Epithelial cell of esophagus (primary cell): ENCODE data around the gene ALOX12.

Source experiments
- DNase-seq: peaks from one replicate; pipeline ENCODE4 v3.0.0; 2010; ENCODE audit warnings: low read depth
- H3K4me3 ChIP-seq: 2 replicates; pipeline ENCODE4 v1.5.1; 2011; ENCODE audit warnings: mild to moderate bottlenecking, low read length, control low read depth
- TF ChIP-seq, protein P1 (sequence below): IDR thresholded peaks from 2 replicates; pipeline ENCODE4 v1.5.1; 2011; ENCODE audit warnings: low read depth, mild to moderate bottlenecking, low read length, control low read depth, inconsistent platforms; ENCODE audit not compliant: insufficient read depth; ENCODE audit errors: missing control alignments

The ALOX12 gene

DNA sequence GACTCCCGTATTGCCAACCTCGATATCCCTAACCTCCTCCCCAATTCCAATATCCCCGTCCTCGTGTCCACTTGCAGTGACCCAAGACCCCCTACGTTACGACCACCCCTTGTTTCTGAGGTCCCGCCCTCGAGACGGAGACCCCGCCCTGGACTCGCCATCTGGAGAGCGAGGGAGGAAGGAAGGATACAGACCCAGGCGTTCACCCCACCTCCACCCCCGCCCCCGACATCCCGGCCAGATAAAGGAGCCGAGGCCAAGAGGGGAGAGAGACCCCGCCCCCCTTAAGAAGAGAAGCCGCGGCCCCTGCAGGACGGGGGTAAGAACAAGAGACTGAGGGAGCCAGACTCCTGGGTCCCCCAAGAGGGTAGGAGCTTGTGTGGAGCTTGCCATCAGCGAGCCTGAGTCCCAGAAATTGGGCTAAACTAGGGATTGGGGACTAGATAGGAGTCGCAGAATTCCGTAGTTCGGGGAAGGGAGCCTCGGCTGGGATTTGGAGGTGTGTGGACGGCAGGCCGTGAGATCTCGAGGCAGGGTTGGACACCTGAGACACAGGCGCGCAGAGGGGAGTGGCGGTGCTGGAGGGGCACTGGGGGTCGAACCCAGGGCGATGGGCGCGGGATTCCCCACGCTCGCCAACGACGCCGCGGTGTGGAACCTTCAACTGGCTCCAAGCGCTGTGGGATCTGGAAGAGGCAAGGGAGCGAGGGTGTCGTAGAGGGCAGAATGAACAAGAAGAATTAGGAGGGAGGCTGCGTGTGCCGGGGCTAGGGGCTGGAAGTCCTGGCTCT, 27.1 kb downstream of the ALOX12 start, which contains the start of gene BCL6B:
Gene BCL6B (plus strand): TSS at position 270 of the 791 bp plus-strand sequence. CDS start 622 bp downstream, outside the sequence.
- H3K4me3 ChIP-seq: peak within 1 kb of the TSS; percentile 25
- no peak for DNase-seq
- TF ChIP-seq, protein P1, sequence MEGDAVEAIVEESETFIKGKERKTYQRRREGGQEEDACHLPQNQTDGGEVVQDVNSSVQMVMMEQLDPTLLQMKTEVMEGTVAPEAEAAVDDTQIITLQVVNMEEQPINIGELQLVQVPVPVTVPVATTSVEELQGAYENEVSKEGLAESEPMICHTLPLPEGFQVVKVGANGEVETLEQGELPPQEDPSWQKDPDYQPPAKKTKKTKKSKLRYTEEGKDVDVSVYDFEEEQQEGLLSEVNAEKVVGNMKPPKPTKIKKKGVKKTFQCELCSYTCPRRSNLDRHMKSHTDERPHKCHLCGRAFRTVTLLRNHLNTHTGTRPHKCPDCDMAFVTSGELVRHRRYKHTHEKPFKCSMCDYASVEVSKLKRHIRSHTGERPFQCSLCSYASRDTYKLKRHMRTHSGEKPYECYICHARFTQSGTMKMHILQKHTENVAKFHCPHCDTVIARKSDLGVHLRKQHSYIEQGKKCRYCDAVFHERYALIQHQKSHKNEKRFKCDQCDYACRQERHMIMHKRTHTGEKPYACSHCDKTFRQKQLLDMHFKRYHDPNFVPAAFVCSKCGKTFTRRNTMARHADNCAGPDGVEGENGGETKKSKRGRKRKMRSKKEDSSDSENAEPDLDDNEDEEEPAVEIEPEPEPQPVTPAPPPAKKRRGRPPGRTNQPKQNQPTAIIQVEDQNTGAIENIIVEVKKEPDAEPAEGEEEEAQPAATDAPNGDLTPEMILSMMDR: no peak

DNA sequence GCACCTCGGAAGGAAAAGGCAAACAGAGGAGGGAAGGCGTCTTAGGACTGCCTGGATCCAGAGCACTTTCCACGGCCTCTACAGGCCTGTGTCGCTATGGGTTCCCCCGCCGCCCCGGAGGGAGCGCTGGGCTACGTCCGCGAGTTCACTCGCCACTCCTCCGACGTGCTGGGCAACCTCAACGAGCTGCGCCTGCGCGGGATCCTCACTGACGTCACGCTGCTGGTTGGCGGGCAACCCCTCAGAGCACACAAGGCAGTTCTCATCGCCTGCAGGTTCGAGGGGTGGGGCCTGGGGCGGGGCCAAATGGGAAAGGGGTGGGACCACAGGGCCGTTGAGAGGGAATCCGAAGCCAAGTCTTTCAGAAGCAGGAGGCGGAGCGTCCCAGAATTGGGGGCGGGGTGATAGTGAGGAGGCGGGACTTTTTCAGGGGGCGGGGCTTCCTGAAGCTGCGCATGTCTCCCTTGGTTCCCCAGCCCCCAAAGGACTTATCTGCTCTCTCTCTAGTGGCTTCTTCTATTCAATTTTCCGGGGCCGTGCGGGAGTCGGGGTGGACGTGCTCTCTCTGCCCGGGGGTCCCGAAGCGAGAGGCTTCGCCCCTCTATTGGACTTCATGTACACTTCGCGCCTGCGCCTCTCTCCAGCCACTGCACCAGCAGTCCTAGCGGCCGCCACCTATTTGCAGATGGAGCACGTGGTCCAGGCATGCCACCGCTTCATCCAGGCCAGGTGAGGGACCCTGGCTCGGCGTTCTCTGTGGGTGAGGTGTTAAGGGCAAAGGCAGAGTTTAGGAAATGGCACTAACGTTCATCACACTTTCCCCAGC, 27.9 kb downstream of the ALOX12 start:
- TF ChIP-seq, protein P1: no peak
- H3K4me3 ChIP-seq: peak overlapping the region; percentile 25
- peak; percentile 88 for DNase-seq

DNA sequence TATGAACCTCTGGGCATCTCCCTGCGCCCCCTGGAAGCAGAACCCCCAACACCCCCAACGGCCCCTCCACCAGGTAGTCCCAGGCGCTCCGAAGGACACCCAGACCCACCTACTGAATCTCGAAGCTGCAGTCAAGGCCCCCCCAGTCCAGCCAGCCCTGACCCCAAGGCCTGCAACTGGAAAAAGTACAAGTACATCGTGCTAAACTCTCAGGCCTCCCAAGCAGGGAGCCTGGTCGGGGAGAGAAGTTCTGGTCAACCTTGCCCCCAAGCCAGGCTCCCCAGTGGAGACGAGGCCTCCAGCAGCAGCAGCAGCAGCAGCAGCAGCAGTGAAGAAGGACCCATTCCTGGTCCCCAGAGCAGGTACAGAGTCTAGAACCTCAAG, 28.5 kb downstream of the ALOX12 start:
- TF ChIP-seq, protein P1: no peak
- H3K4me3 ChIP-seq: no peak overlapping the region
- no peak for DNase-seq

DNA sequence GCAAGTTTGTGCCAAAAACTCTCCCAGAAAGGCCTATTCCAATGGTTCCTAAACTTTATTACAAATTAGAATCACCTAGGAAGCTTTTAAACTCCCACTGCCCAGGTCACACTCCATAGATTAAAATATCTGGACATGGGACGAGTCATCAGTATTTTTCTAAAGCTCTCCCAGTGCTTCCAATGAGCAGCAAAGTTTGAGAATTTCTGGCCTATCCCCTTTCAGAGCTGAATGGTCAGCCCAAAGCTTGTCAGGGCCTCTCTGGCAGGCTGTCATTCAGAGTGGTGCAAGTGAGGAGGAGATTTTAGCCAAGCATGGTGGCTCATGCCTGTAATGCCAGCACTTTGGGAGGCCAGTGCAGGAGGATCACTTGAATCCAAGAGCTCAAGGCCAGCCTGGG, 29.4 kb downstream of the ALOX12 start:
- DNase-seq: no peak
- TF ChIP-seq, protein P1: no peak
- H3K4me3 ChIP-seq: no peak overlapping the region

DNA sequence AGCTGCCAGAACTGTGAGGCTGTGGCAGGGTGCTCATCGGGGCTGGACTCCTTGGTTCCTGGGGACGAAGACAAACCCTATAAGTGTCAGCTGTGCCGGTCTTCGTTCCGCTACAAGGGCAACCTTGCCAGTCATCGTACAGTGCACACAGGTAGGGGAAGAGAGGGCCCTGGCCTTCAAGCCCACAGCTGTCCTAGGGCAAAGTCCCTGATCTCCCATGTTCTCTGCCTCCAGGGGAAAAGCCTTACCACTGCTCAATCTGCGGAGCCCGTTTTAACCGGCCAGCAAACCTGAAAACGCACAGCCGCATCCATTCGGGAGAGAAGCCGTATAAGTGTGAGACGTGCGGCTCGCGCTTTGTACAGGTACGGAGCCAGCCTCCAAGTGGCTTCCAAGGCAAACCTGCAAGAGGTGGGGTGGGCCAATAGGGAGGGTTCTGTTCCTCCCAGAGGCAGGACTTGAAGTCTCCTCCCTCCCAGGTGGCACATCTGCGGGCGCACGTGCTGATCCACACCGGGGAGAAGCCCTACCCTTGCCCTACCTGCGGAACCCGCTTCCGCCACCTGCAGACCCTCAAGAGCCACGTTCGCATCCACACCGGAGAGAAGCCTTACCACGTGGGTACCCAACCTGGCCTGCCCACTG, 30.7 kb downstream of the ALOX12 start:
- no peak overlapping the region for H3K4me3 ChIP-seq
- no peak for DNase-seq
- TF ChIP-seq, protein P1: no peak

DNA sequence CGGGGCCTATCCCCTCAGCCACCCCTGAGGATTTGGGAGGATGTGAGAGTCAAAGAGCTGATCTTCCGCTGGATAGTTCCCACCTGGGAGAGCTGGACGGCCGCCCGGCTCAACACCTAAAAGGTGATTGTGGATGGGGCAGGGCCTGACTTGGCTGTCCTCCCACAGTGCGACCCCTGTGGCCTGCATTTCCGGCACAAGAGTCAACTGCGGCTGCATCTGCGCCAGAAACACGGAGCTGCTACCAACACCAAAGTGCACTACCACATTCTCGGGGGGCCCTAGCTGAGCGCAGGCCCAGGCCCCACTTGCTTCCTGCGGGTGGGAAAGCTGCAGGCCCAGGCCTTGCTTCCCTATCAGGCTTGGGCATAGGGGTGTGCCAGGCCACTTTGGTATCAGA, 31.5 kb downstream of the ALOX12 start:
- H3K4me3 ChIP-seq: no peak overlapping the region
- DNase-seq: no peak
- TF ChIP-seq, protein P1: no peak
